MCF 10A (cell line): Measurements from ENCODE around the gene IL12RB2. TPM values are rescaled to one million over a fixed set of nuclear protein-coding genes. Genes with fewer than 3 reads are reported as not detected.

Experiments
- BruUV-seq: library from RNA; stranded (reverse); fragments of 400-500 nt; replicated peaks from 2 replicates; lab custom pipeline; 2021; lab: Mats Ljungman, UMichigan
- CTCF ChIA-PET: fragments of 300-600 bp; sonication (Branson Sonifier 250); formaldehyde crosslinking; extraction: SDS; loops from one replicate; lab custom pipeline; 2021; ENCODE audit warnings: antibody characterized with exemption, inconsistent platforms; lab: Yijun Ruan, JAX
- POLR2A ChIA-PET: fragments of 300-600, 350-650 bp; sonication (Branson Sonifier 250); formaldehyde crosslinking; extraction: SDS; loops from one replicate; lab custom pipeline; 2020; ENCODE audit warnings: antibody characterized with exemption, inconsistent platforms; lab: Yijun Ruan, JAX
- DNase-seq: peaks from one replicate; pipeline ENCODE4 v3.0.0-alpha.2; 2018; ENCODE audit not compliant: unreplicated experiment
- H3K27ac Mint-ChIP-seq: one replicate; pipeline ENCODE4 v1.8.0; 2022; ENCODE audit warnings: mild to moderate bottlenecking, low read depth, mixed read lengths; ENCODE audit not compliant: unreplicated experiment
- H3K27me3 Mint-ChIP-seq: one replicate; pipeline ENCODE4 v1.8.0; 2022; ENCODE audit warnings: mixed read lengths; ENCODE audit not compliant: insufficient read depth, unreplicated experiment
- H3K36me3 Mint-ChIP-seq: one replicate; pipeline ENCODE4 v1.8.0; 2022; ENCODE audit warnings: mild to moderate bottlenecking, moderate library complexity, mixed read lengths; ENCODE audit not compliant: insufficient read depth, unreplicated experiment
- H3K4me1 Mint-ChIP-seq: one replicate; pipeline ENCODE4 v1.8.0; 2022; ENCODE audit warnings: mixed read lengths; ENCODE audit not compliant: insufficient read depth, unreplicated experiment
- H3K4me3 Mint-ChIP-seq: one replicate; pipeline ENCODE4 v1.8.0; 2022; ENCODE audit warnings: mild to moderate bottlenecking, moderate library complexity, mixed read lengths; ENCODE audit not compliant: unreplicated experiment
- H3K9me3 Mint-ChIP-seq: one replicate; pipeline ENCODE4 v1.8.0; 2022; ENCODE audit warnings: mixed read lengths; ENCODE audit not compliant: unreplicated experiment
- intact Hi-C: fragments of 100-400 bp; cut with micrococcal nuclease; formaldehyde crosslinking; loops from 2 replicates; pipeline ENCODE4 v1.14.1; 2022
- total RNA-seq: library from RNA; stranded (reverse); gene quantifications from 2 replicates; pipeline ENCODE4 v1.2.3, GENCODE V29; 2022
- TF ChIP-seq, protein P1 (sequence below): fragments of 200-600 bp; IDR thresholded peaks from one replicate; pipeline ENCODE4 v1.8.0; 2022; ENCODE audit warnings: antibody characterized with exemption, mild to moderate bottlenecking; ENCODE audit not compliant: unreplicated experiment

The IL12RB2 gene
- total RNA-seq, 1 experiment from 2014 or later = not detected

DNA sequence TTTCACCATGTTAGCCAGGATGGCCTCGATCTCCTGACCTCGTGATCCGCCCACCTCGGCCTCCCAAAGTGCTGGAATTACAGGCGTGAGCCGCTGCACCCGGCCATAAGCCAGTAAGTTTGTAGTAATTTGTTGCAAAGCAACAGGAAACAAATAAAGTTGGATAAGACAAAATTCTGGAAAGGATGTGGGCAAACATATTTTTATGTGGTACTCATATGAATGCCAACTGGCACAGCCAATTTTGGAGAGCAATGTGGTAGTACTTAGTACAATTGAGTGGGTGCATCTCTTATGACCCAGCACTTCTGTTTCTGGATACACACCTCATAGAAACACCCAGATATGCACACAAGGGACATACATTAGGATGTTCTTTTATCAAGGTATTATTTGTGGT, 8.4 kb upstream of the IL12RB2 start:
- Mint-ChIP-seq H3K4me3 (no peak overlapping the region), H3K36me3 (no peaks in the 10 kb centered on the region), H3K9me3 (peaks cover 8% of the 10 kb centered on the region), H3K4me1 (no peaks in the 10 kb centered on the region), H3K27me3 (no peaks in the 10 kb centered on the region), H3K27ac (no peak overlapping the region)
- BruUV-seq = no TSS peak
- ChIA-PET POLR2A (interaction anchor here (0.7 kb wide), 1 partner anchor 180 kb away, joined by 4 read pairs; no protein-coding TSS in a partner anchor), CTCF (no interaction called here)
- TF ChIP-seq, protein P1, sequence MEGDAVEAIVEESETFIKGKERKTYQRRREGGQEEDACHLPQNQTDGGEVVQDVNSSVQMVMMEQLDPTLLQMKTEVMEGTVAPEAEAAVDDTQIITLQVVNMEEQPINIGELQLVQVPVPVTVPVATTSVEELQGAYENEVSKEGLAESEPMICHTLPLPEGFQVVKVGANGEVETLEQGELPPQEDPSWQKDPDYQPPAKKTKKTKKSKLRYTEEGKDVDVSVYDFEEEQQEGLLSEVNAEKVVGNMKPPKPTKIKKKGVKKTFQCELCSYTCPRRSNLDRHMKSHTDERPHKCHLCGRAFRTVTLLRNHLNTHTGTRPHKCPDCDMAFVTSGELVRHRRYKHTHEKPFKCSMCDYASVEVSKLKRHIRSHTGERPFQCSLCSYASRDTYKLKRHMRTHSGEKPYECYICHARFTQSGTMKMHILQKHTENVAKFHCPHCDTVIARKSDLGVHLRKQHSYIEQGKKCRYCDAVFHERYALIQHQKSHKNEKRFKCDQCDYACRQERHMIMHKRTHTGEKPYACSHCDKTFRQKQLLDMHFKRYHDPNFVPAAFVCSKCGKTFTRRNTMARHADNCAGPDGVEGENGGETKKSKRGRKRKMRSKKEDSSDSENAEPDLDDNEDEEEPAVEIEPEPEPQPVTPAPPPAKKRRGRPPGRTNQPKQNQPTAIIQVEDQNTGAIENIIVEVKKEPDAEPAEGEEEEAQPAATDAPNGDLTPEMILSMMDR = no peak
- DNase-seq = no peak
- intact Hi-C loops = no loop called here

DNA sequence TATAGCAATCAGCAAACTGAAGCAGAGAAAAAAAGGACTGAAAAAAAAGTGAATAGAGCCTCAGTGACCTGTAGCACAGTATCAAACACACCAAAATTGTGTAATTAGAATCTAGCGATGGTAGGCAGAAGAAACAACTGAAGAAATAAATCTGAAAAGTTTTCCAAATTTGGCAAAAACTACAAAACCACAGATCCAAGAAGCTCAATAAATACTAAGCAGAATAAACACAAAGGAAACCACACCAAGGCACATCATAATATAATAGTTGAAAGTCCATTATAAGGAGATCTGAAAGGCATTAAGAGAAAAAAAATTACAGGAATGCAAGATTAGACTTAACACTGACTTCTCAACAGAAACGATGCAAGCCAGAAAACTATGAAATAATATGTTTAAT, 7.1 kb upstream of the IL12RB2 start:
- BruUV-seq = no TSS peak
- POLR2A ChIA-PET = interaction anchor here (1.5 kb wide), 1 partner anchor 12 kb away, joined by 7 read pairs; no protein-coding TSS in a partner anchor
- H3K9me3 Mint-ChIP-seq = peaks cover 2% of the 10 kb centered on the region
- TF ChIP-seq, protein P1 = no peak
- H3K27me3 Mint-ChIP-seq = no peaks in the 10 kb centered on the region
- no peaks in the 10 kb centered on the region for H3K4me1 Mint-ChIP-seq
- CTCF ChIA-PET = interaction anchor here (0.9 kb wide), 1 partner anchor 200 kb away, joined by 4 read pairs; no protein-coding TSS in a partner anchor
- no peak overlapping the region for H3K4me3 Mint-ChIP-seq
- intact Hi-C loops = no loop called here
- no peaks in the 10 kb centered on the region for H3K36me3 Mint-ChIP-seq
- DNase-seq = no peak
- no peak overlapping the region for H3K27ac Mint-ChIP-seq

DNA sequence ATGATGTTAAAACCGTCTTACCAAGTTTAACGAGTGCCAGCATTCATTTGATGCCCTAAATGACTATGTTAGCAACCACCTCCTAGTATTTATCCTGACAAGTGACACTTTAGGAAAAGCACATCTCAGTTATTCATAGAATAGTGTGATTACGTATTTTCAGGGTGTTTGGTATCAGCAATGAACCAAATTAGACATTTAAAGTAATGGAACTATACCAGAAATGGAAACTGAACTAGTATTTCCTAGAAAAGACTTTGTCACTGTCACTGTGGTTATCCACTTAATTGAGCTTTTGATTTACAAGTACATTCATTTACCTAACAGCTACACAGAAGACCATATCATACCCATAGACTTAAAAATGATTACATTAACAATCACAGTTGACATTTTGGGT, 3.6 kb upstream of the IL12RB2 start:
- H3K36me3 Mint-ChIP-seq = no peaks in the 10 kb centered on the region
- H3K27ac Mint-ChIP-seq = no peak overlapping the region
- POLR2A ChIA-PET = no interaction called here
- CTCF ChIA-PET = no interaction called here
- intact Hi-C loops = no loop called here
- DNase-seq = no peak
- no peak overlapping the region for H3K4me3 Mint-ChIP-seq
- H3K9me3 Mint-ChIP-seq = no peaks in the 10 kb centered on the region
- BruUV-seq = no TSS peak
- H3K27me3 Mint-ChIP-seq = no peaks in the 10 kb centered on the region
- TF ChIP-seq, protein P1 = no peak
- H3K4me1 Mint-ChIP-seq = no peaks in the 10 kb centered on the region

DNA sequence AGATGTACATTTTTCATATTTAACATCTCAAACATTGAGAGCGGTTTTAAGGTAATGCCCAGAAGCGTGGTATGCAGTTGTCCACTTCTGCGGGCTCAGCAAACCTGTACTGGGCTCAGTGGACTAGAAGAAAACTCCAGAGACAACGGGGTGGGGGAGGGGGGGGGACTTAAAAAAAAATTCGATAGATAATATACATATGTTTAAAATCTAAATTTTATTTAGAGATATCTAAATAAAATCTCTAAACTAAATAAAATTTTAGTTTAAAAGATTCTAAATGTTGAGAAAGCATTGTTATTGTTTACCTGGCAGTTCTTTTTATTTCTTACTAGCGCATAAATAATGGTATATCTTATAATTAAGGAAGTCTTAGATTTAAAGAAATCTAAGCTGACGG, 1.1 kb upstream of the IL12RB2 start:
- CTCF ChIA-PET = no interaction called here

More for the DNA sequence above, 1.1 kb upstream of the IL12RB2 start:
- no peak overlapping the region for H3K4me3 Mint-ChIP-seq
- H3K27me3 Mint-ChIP-seq = no peaks in the 10 kb centered on the region
- DNase-seq = no peak
- POLR2A ChIA-PET = no interaction called here
- TF ChIP-seq, protein P1 = no peak
- no peaks in the 10 kb centered on the region for H3K4me1 Mint-ChIP-seq
- BruUV-seq = no TSS peak
- no peaks in the 10 kb centered on the region for H3K36me3 Mint-ChIP-seq
- no peaks in the 10 kb centered on the region for H3K9me3 Mint-ChIP-seq
- intact Hi-C loops = no loop called here
- no peak overlapping the region for H3K27ac Mint-ChIP-seq
